H1 (cell line): ENCODE results near the gene KCTD16. TPM values are rescaled to one million over a fixed set of nuclear protein-coding genes. Genes with fewer than 3 reads are reported as not detected.

Experiments used
- CTCF ChIA-PET: fragments of 300-600 bp; sonication (Branson Sonifier 250); formaldehyde crosslinking; loops from one replicate; lab custom pipeline; 2021; ENCODE audit not compliant: partially characterized antibody; lab: Charles Lee
- POLR2A ChIA-PET: fragments of 300-600 bp; sonication (Branson Sonifier 250); formaldehyde crosslinking; loops from one replicate; lab custom pipeline; 2021; ENCODE audit warnings: inconsistent platforms; ENCODE audit not compliant: partially characterized antibody; lab: Charles Lee
- DNase-seq, 2 experiments: peaks; one replicate each; pipeline versions ENCODE4 v3.0.0 to v3.0.0-alpha.2; 2010 to 2022; ENCODE audit warnings: low spot score in 2 of 2, low read depth in 1 of 2, mixed read lengths in 1 of 2
- FAIRE-seq: peaks from 2 replicates; lab custom pipeline; 2011; peaks lifted over from hg19 to GRCh38; lab: Jason Lieb, UNC
- H2AFZ ChIP-seq: 2 replicates; pipeline ENCODE4 v1.8.1; 2012; ENCODE audit warnings: low read length, inconsistent platforms
- H2AK5ac ChIP-seq: 2 replicates; pipeline ENCODE4 v1.6.1; 2013; ENCODE audit warnings: low read depth, low read length
- H2BK120ac ChIP-seq: replicated peaks from 2 replicates; pipeline ENCODE3; 2013; ENCODE audit warnings: low read depth, low read length, inconsistent platforms
- H2BK12ac ChIP-seq: 2 replicates; pipeline ENCODE4 v1.6.1; 2013; ENCODE audit warnings: low read depth, low read length
- H2BK15ac ChIP-seq: 2 replicates; pipeline ENCODE4 v1.6.1; 2013; ENCODE audit warnings: low read length
- H2BK20ac ChIP-seq: 2 replicates; pipeline ENCODE4 v1.6.1; 2013; ENCODE audit warnings: low read length
- H2BK5ac ChIP-seq: 2 replicates; pipeline ENCODE4 v1.6.1; 2013; ENCODE audit warnings: low read depth, low read length
- H3K14ac ChIP-seq: 2 replicates; pipeline ENCODE4 v1.6.1; 2013; ENCODE audit warnings: inconsistent platforms; ENCODE audit not compliant: insufficient read length
- H3K18ac ChIP-seq: 2 replicates; pipeline ENCODE4 v1.6.1; 2013; ENCODE audit warnings: low read length; ENCODE audit errors: extremely low read depth
- H3K23ac ChIP-seq: 2 replicates; pipeline ENCODE4 v1.6.1; 2013; ENCODE audit warnings: inconsistent platforms; ENCODE audit not compliant: insufficient read length
- H3K23me2 ChIP-seq: 2 replicates; pipeline ENCODE4 v1.6.1; 2013; ENCODE audit warnings: low read depth, low read length
- H3K27ac ChIP-seq: 2 replicates; pipeline ENCODE4 v1.6.1; 2011; ENCODE audit warnings: low read depth, low read length, inconsistent platforms
- H3K27me3 ChIP-seq, 4 experiments: replicated peaks in 1 of 4; 1 replicate in 1 of 4; 2 replicates in 3 of 4; pipeline versions ENCODE4 v1.6.1 to v1.8.1; 2011 to 2013; ENCODE audit warnings: low read length in 3 of 4, mild to moderate bottlenecking in 3 of 4, inconsistent platforms in 2 of 4, mixed read lengths in 2 of 4, moderate library complexity in 1 of 4; ENCODE audit not compliant: control insufficient read depth in 3 of 4, insufficient read depth in 3 of 4; ENCODE audit errors: extremely low read depth in 1 of 4
- H3K36me3 ChIP-seq, 4 experiments: 2 replicates each; pipeline versions ENCODE4 v1.6.1 to v1.8.1; 2011 to 2013; ENCODE audit warnings: mild to moderate bottlenecking in 4 of 4, low read length in 3 of 4, moderate library complexity in 2 of 4, control low read depth in 1 of 4, inconsistent platforms in 1 of 4; ENCODE audit not compliant: insufficient read depth in 4 of 4, control insufficient read depth in 2 of 4
- H3K4ac ChIP-seq: replicated peaks from 2 replicates; pipeline ENCODE3; 2013; ENCODE audit warnings: low read length, low read depth, mixed read lengths, inconsistent platforms; ENCODE audit not compliant: insufficient read length
- H3K4me1 ChIP-seq, 4 experiments: replicated peaks in 1 of 4; 1 replicate in 1 of 4; 2 replicates in 3 of 4; pipeline versions ENCODE4 v1.6.1 to v1.8.1; 2011 to 2013; ENCODE audit warnings: low read length in 3 of 4, inconsistent platforms in 2 of 4, mixed read lengths in 1 of 4; ENCODE audit not compliant: insufficient read depth in 4 of 4, control insufficient read depth in 3 of 4
- H3K4me2 ChIP-seq, 2 experiments: 2 replicates each; pipeline versions ENCODE4 v1.6.1 to v1.8.1; 2011 to 2013; ENCODE audit warnings: low read depth in 2 of 2, low read length in 2 of 2, control low read depth in 1 of 2, inconsistent platforms in 1 of 2, mild to moderate bottlenecking in 1 of 2; ENCODE audit not compliant: insufficient read depth in 1 of 2
- H3K4me3 ChIP-seq, 4 experiments: fragments of 200-600, 300-600 bp in 1 of 4; sonication (generic), shearing (Covaris generic), sonication (Bioruptor Twin) in 1 of 4; 2 replicates each; pipeline versions ENCODE4 v1.5.1 to v1.8.1; 2011 to 2016; ENCODE audit warnings: low read length in 4 of 4, low read depth in 3 of 4, control low read depth in 2 of 4, inconsistent platforms in 2 of 4, mild to moderate bottlenecking in 2 of 4, mixed read lengths in 1 of 4, moderate library complexity in 1 of 4; ENCODE audit not compliant: insufficient read depth in 2 of 4; ENCODE audit errors: extremely low read depth in 1 of 4
- H3K56ac ChIP-seq: replicated peaks from 2 replicates; pipeline ENCODE3; 2013; ENCODE audit warnings: low read depth, mild to moderate bottlenecking, mixed read lengths, low read length, inconsistent platforms; ENCODE audit not compliant: insufficient read length
- H3K79me1 ChIP-seq: 2 replicates; pipeline ENCODE4 v1.6.1; 2013; ENCODE audit warnings: low read depth, low read length, control low read depth
- H3K79me2 ChIP-seq, 2 experiments: 2 replicates each; pipeline versions ENCODE4 v1.6.1 to v1.8.1; 2012 to 2013; ENCODE audit warnings: low read length in 2 of 2, mild to moderate bottlenecking in 2 of 2, inconsistent platforms in 1 of 2; ENCODE audit not compliant: insufficient read depth in 2 of 2, control insufficient read depth in 1 of 2
- H3K9ac ChIP-seq, 4 experiments: replicated peaks in 1 of 4; 1 replicate in 1 of 4; 2 replicates in 3 of 4; pipeline versions ENCODE4 v1.6.1 to v1.8.1; 2011 to 2013; ENCODE audit warnings: low read depth in 3 of 4, low read length in 3 of 4, control low read depth in 2 of 4, mild to moderate bottlenecking in 2 of 4, moderate library complexity in 2 of 4, inconsistent platforms in 1 of 4; ENCODE audit errors: extremely low read depth in 1 of 4
- H3K9me3 ChIP-seq, 2 experiments: 2 replicates each; pipeline versions ENCODE4 v1.6.1 to v1.8.1; 2012 to 2013; ENCODE audit warnings: mild to moderate bottlenecking in 2 of 2, moderate library complexity in 2 of 2, control low read depth in 1 of 2, inconsistent platforms in 1 of 2, low read depth in 1 of 2, low read length in 1 of 2, mixed read lengths in 1 of 2; ENCODE audit not compliant: insufficient read depth in 2 of 2
- H4K20me1 ChIP-seq, 2 experiments: replicated peaks in 1 of 2; 2 replicates each; pipeline versions ENCODE3 to v1.8.1; 2011 to 2013; ENCODE audit warnings: inconsistent platforms in 2 of 2, low read length in 2 of 2, mild to moderate bottlenecking in 1 of 2; ENCODE audit not compliant: insufficient read depth in 2 of 2, control insufficient read depth in 1 of 2
- H4K5ac ChIP-seq: 2 replicates; pipeline ENCODE4 v1.6.1; 2013; ENCODE audit warnings: low read length, low read depth, mixed read lengths, inconsistent platforms; ENCODE audit not compliant: insufficient read length
- H4K8ac ChIP-seq: 2 replicates; pipeline ENCODE4 v1.8.0; 2013; ENCODE audit warnings: mild to moderate bottlenecking, moderate library complexity, low read length, inconsistent platforms; ENCODE audit not compliant: insufficient read depth; ENCODE audit errors: extremely low read depth
- H4K91ac ChIP-seq: replicated peaks from 2 replicates; pipeline ENCODE3; 2013; ENCODE audit warnings: low read length, mixed read lengths, inconsistent platforms; ENCODE audit not compliant: insufficient read length
- ASH2L ChIP-seq: fragments of 200-600, 300-600 bp; sonication (generic); IDR thresholded peaks from one replicate; pipeline ENCODE4 v1.7.1; 2017; ENCODE audit warnings: low read length
- CHD2 ChIP-seq: IDR thresholded peaks from 2 replicates; pipeline ENCODE4 v1.6.1; 2012; ENCODE audit warnings: low read length, improper control_type of control experiment
- CTBP2 ChIP-seq: IDR thresholded peaks from 2 replicates; pipeline ENCODE4 v1.7.0; 2011; ENCODE audit warnings: borderline replicate concordance, mild to moderate bottlenecking, moderate library complexity, mixed read lengths, low read length; ENCODE audit not compliant: insufficient read depth, insufficient read length
- FOSL1 ChIP-seq: IDR thresholded peaks from 2 replicates; pipeline ENCODE4 v1.6.1; 2011; ENCODE audit warnings: mild to moderate bottlenecking, low read depth, low read length, moderate library complexity; ENCODE audit not compliant: insufficient read depth
- GABPA ChIP-seq: IDR thresholded peaks from 2 replicates; pipeline ENCODE4 v1.6.1; 2011; ENCODE audit warnings: mild to moderate bottlenecking, low read length, moderate library complexity, borderline replicate concordance; ENCODE audit not compliant: insufficient read depth
- MAX ChIP-seq: IDR thresholded peaks from 2 replicates; pipeline ENCODE4 v1.6.1; 2012; ENCODE audit warnings: inconsistent platforms
- RAD21 ChIP-seq, 2 experiments: IDR thresholded peaks in 1 of 2; conservative IDR thresholded peaks in 1 of 2; 2 replicates each; pipeline ENCODE4 v1.6.1; 2011; ENCODE audit warnings: low read depth in 2 of 2, low read length in 2 of 2, improper control_type of control experiment in 1 of 2, inconsistent platforms in 1 of 2, mild to moderate bottlenecking in 1 of 2, moderate library complexity in 1 of 2
- SIN3A ChIP-seq, 2 experiments: IDR thresholded peaks in 1 of 2; conservative IDR thresholded peaks in 1 of 2; 2 replicates each; pipeline ENCODE4 v1.6.1; 2011 to 2012; ENCODE audit warnings: low read length in 2 of 2, improper control_type of control experiment in 1 of 2, low read depth in 1 of 2, mild to moderate bottlenecking in 1 of 2
- SIRT6 ChIP-seq: IDR thresholded peaks from one replicate; pipeline ENCODE4 v1.7.1; 2012; ENCODE audit warnings: low read length, inconsistent platforms
- SP1 ChIP-seq: IDR thresholded peaks from 2 replicates; pipeline ENCODE4 v1.6.1; 2011; ENCODE audit warnings: low read depth, low read length
- SRF ChIP-seq: IDR thresholded peaks from 2 replicates; pipeline ENCODE4 v1.6.1; 2011; ENCODE audit warnings: mild to moderate bottlenecking, low read depth, low read length, moderate library complexity
- TAF1 ChIP-seq: IDR thresholded peaks from 2 replicates; pipeline ENCODE4 v1.6.1; 2011; ENCODE audit warnings: mild to moderate bottlenecking, low read depth, low read length
- WGBS, 2 experiments: shearing (Covaris generic) in 1 of 2; methylation state at CpG; one replicate each; pipeline versions ENCODE4 v1.1.6 to v1.1.7; 2013 to 2015; ENCODE audit warnings: low lambda C conversion rate in 2 of 2, mixed read lengths in 2 of 2, inconsistent platforms in 1 of 2, low coverage in 1 of 2, missing lambda C conversion rate in 1 of 2; ENCODE audit not compliant: insufficient replicate concordance in 2 of 2, insufficient coverage in 1 of 2, insufficient read length in 1 of 2; ENCODE audit errors: extremely low coverage in 1 of 2, missing lambda C conversion rate in 1 of 2; 5-methylcytosine and 5-hydroxymethylcytosine counted together
- polyA plus RNA-seq, 7 experiments: library from polyadenylated mRNA; depleted of rRNA in 3 of 7; stranded (reverse) in 5 of 7; unstranded in 2 of 7; fragments of >200 nt in 5 of 7; fragments of 200-250 nt in 2 of 7; gene quantifications; 1 replicate in 5 of 7; 2 replicates in 1 of 7; 4 replicates in 1 of 7; pipeline versions ENCODE4 v1.2.1 to v1.2.3, GENCODE V29; 2011 to 2013; ENCODE audit warnings: missing spikeins in 2 of 7, mixed read lengths in 2 of 7
- total RNA-seq: library from RNA; stranded (reverse); fragmentation: NEBNext Ultra II Directional; extraction: Animal tissue kit (Norgen Biotek cat#: 25700); gene quantifications from 2 replicates; pipeline ENCODE4 v1.2.1, GENCODE V29; 2021
- TF ChIP-seq, protein P1 (sequence below): IDR thresholded peaks from 2 replicates; pipeline ENCODE4 v1.6.1; 2011; ENCODE audit warnings: low read depth, mild to moderate bottlenecking, low read length; ENCODE audit not compliant: insufficient read depth

Gene KCTD16
- total and polyA plus RNA-seq, 2 of the 8 experiments (the other 6 are each of a cell fraction or from before 2014, with no cell fraction given), result 0.03 to 0.24 TPM

DNA sequence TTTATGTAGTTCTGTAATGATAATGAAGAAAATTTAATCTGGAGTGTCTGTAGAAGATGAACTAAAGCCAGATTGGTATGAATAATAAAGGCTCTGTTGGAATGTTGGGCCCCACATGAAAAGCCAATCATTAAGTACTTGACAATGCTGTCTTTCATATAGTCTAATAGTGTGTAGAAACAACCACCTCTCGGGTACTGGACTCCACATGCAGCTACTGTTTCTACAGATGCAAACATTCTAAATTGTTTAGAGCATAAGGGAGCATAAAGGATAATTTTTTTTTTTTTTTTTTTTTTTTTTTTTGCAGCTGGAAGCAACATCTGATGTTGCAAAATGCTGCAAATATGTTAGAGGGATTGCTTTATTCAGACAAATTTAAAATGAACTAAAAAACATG is 354.3 kb downstream of the KCTD16 start:
- H3K18ac ChIP-seq, result no peak overlapping the region
- H3K4ac ChIP-seq, result no peak overlapping the region
- no peak overlapping the region for H2BK5ac ChIP-seq
- H4K20me1 ChIP-seq, result no peaks in the 10 kb centered on the region
- no peak overlapping the region for H3K23ac ChIP-seq
- ChIA-PET CTCF (no interaction called here), POLR2A (no interaction called here)
- no peaks in the 10 kb centered on the region for H3K27me3 ChIP-seq
- no peak overlapping the region for H3K4me2 ChIP-seq
- no peaks in the 10 kb centered on the region for H3K79me2 ChIP-seq
- H3K27ac ChIP-seq, result no peak overlapping the region
- H4K5ac ChIP-seq, result no peak overlapping the region
- no peak overlapping the region for H3K14ac ChIP-seq
- H2BK15ac ChIP-seq, result no peak overlapping the region
- H2BK120ac ChIP-seq, result no peak overlapping the region
- no peak overlapping the region for H4K8ac ChIP-seq
- WGBS, 2 experiments, result 82% methylated on average over 1 of the region's 1 CpG; no CpG with 5 or more reads in 1 of the 2 experiments
- H3K4me1 ChIP-seq, result peaks cover 0 to 5% (median 1%) of the 10 kb centered on the region in 4 experiments; a peak in 2 of 7 replicates
- H3K79me1 ChIP-seq, result no peaks in the 10 kb centered on the region
- H3K23me2 ChIP-seq, result no peaks in the 10 kb centered on the region
- DNase-seq, result no peak
- H2BK20ac ChIP-seq, result no peak overlapping the region
- no peak overlapping the region for H3K4me3 ChIP-seq
- H4K91ac ChIP-seq, result no peak overlapping the region
- no peak for FAIRE-seq
- no peak overlapping the region for H3K56ac ChIP-seq
- H3K9ac ChIP-seq, result no peak overlapping the region
- no peak overlapping the region for H2BK12ac ChIP-seq
- H2AK5ac ChIP-seq, result no peak overlapping the region
- no peaks in the 10 kb centered on the region for H3K9me3 ChIP-seq
- TF ChIP-seq SP1 (no peak), MAX (no peak), SIN3A (conservative IDR thresholded peaks at IDR 0.05 in 1 of 2, IDR thresholded peaks at IDR 0.05 in 1 of 2; ENCODE audit: low read depth in 1 of 2, low read length in 2 of 2) (no peak), SRF (no peak), CTBP2 (no peak), RAD21 (IDR thresholded peaks at IDR 0.05 in 1 of 2, conservative IDR thresholded peaks at IDR 0.05 in 1 of 2; ENCODE audit: low read depth in 2 of 2, low read length in 2 of 2) (no peak), TAF1 (no peak), SIRT6 (no peak), FOSL1 (no peak), CHD2 (no peak), ASH2L (no peak), GABPA (no peak)
- TF ChIP-seq, protein P1, sequence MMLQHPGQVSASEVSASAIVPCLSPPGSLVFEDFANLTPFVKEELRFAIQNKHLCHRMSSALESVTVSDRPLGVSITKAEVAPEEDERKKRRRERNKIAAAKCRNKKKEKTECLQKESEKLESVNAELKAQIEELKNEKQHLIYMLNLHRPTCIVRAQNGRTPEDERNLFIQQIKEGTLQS, result no peak
- TF ChIP-seq, all 59 proteins: peak for 0
- Histone ChIP-seq H3K36me3 (no peaks in the 10 kb centered on the region), H2AFZ (no peak overlapping the region)
